Nephron (organoid): ENCODE results near the gene PCSK2.
A peak's percentile ranks its signal among the peaks of the same experiment; 100 is the strongest.

Experiments used
- H3K27ac Mint-ChIP-seq, 3 experiments: 2 replicates each; pipeline ENCODE4 v1.8.0; 2020; ENCODE audit warnings: mixed read lengths in 3 of 3, mild to moderate bottlenecking in 2 of 3, moderate library complexity in 1 of 3
- H3K27me3 Mint-ChIP-seq: 2 replicates; pipeline ENCODE4 v1.8.0; 2021; ENCODE audit warnings: low read depth, mild to moderate bottlenecking, moderate library complexity, mixed read lengths
- H3K36me3 Mint-ChIP-seq: 2 replicates; pipeline ENCODE4 v1.8.0; 2020; ENCODE audit warnings: low read depth, mixed read lengths
- H3K4me1 Mint-ChIP-seq: 2 replicates; pipeline ENCODE4 v1.8.0; 2020; ENCODE audit warnings: mixed read lengths
- H3K4me3 Mint-ChIP-seq, 3 experiments: 2 replicates each; pipeline ENCODE4 v1.8.0; 2020; ENCODE audit warnings: mild to moderate bottlenecking in 3 of 3, mixed read lengths in 3 of 3, moderate library complexity in 2 of 3
- H3K9me3 Mint-ChIP-seq: 2 replicates; pipeline ENCODE4 v1.8.0; 2020; ENCODE audit warnings: mixed read lengths
- CTCF ChIP-seq, 3 experiments: fragments of 200-600 bp; sonication (generic); IDR thresholded peaks; one replicate each; pipeline ENCODE4 v1.5.0; 2021; ENCODE audit warnings: antibody characterized with exemption in 3 of 3; ENCODE audit not compliant: unreplicated experiment in 3 of 3

Gene PCSK2

DNA sequence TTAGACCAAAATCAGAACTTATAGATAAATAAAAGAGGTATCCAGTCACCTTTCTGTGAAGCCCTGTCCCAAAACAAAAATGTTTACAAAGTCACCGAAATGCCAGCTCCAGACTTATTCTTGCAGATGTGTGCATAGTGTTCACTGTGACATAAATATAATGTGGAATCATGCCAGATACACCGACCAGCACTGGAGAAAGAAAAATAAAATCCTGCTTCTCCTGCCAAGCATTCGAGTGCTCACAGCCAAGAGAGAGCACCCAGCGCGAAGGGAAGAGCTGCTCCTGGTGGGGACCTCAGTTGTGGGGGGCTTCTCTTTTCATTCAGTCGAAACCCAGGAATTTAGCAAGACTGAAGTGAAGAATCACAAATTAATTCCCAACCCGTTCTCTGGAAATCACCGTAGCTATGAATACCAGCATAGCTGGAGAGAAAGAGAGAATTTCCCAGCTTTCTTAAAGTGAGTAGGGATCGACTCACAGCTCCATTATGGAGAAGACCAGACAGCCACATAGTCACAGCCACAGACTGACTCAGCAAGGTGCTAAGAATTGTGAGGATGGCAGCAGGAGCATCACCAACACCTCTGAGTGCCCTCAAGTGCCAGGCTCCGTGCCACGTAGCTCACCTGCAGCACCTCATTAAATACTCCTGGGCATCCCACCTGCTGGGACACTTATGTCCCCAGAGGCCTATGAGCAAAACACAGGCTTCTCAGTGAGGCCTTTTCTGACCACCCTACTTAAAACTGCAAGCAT lies 271.2 kb downstream of the PCSK2 start:
- no peak for TF ChIP-seq CTCF (IDR thresholded peaks at IDR 0.05; ENCODE audit: unreplicated experiment in 3 of 3)
- Mint-ChIP-seq H3K27me3 (peaks cover 3% of the 10 kb centered on the region), H3K4me1 (peaks cover 20% of the 10 kb centered on the region), H3K36me3 (no peaks in the 10 kb centered on the region), H3K4me3 (no peak overlapping the region), H3K9me3 (no peaks in the 10 kb centered on the region), H3K27ac (peak overlapping the region in 2 of 3 experiments; percentile 5 to 14)

DNA sequence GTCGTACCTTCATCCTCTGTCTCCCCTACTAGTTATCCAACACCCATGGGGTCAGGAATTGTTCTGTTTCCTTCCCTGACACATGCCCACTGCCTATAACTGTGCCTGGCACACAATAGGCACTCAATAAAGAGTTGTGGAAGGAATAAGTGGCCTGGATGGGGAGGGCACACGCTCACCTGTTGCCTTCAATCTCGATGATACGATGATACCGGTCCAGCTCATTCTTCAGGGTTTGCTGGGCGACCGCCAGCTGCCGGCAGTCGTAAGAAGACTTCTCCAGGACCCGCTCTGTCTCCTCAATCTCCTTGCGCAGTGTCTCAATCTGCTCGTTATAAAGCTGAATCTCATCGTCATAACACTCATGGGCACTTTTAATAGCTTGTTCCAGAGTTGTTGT lies 271.8 kb downstream of the PCSK2 start:
- peak overlapping the region in 1 of 3 experiments; percentile 15 for H3K4me3 Mint-ChIP-seq
- peaks cover 20% of the 10 kb centered on the region for H3K4me1 Mint-ChIP-seq
- H3K36me3 Mint-ChIP-seq, result no peaks in the 10 kb centered on the region
- no peaks in the 10 kb centered on the region for H3K9me3 Mint-ChIP-seq
- peak overlapping the region in 2 of 3 experiments; percentile 14 to 28 for H3K27ac Mint-ChIP-seq
- no peak for TF ChIP-seq CTCF (IDR thresholded peaks at IDR 0.05; ENCODE audit: unreplicated experiment in 3 of 3)
- no peaks in the 10 kb centered on the region for H3K27me3 Mint-ChIP-seq

DNA sequence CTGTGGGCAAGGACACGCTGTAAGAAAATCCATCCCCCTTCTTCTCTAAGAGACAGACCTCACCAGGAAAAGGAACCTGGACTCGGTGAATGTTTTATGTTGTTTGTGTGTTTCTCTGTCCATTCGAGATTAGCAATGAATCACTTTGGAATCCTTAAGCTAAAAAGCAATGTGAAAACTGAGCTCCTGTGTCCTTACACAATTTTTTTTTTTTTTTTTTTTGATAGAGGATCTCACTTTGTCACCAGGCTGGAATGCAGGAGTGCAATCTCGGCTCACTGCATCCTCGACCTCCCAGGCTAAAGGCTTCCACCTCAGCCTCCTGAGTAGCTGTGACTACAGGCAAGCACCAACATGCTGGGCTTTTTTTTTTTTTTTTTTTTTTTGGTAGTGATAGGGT lies 272.2 kb downstream of the PCSK2 start:
- no peaks in the 10 kb centered on the region for H3K36me3 Mint-ChIP-seq
- no peaks in the 10 kb centered on the region for H3K27me3 Mint-ChIP-seq
- no peaks in the 10 kb centered on the region for H3K9me3 Mint-ChIP-seq
- H3K4me1 Mint-ChIP-seq, result peaks cover 20% of the 10 kb centered on the region
- H3K4me3 Mint-ChIP-seq, result peak overlapping the region in 1 of 3 experiments; percentile 15
- no peak for TF ChIP-seq CTCF (IDR thresholded peaks at IDR 0.05; ENCODE audit: unreplicated experiment in 3 of 3)
- peak overlapping the region in 1 of 3 experiments; percentile 28 for H3K27ac Mint-ChIP-seq

- Mint-ChIP-seq H3K36me3 (no peaks in the 10 kb centered on the region), H3K4me3 (no peak overlapping the region), H3K27me3 (peaks cover 9% of the 10 kb centered on the region), H3K4me1 (peaks cover 25% of the 10 kb centered on the region), H3K9me3 (no peaks in the 10 kb centered on the region), H3K27ac (no peak overlapping the region)
- TF ChIP-seq CTCF (IDR thresholded peaks at IDR 0.05; ENCODE audit: unreplicated experiment in 3 of 3), result no peak
Observed at GRCh38 chr20:17500271-17500670, 273.4 kb downstream of the PCSK2 start.

- H3K9me3 Mint-ChIP-seq, result no peaks in the 10 kb centered on the region
- H3K4me1 Mint-ChIP-seq, result peaks cover 25% of the 10 kb centered on the region
- H3K36me3 Mint-ChIP-seq, result no peaks in the 10 kb centered on the region
- no peak for TF ChIP-seq CTCF (IDR thresholded peaks at IDR 0.05; ENCODE audit: unreplicated experiment in 3 of 3)
- H3K4me3 Mint-ChIP-seq, result no peak overlapping the region
- H3K27me3 Mint-ChIP-seq, result peaks cover 9% of the 10 kb centered on the region
- no peak overlapping the region for H3K27ac Mint-ChIP-seq
Observed at GRCh38 chr20:17500826-17501225, 274.0 kb downstream of the PCSK2 start.

DNA sequence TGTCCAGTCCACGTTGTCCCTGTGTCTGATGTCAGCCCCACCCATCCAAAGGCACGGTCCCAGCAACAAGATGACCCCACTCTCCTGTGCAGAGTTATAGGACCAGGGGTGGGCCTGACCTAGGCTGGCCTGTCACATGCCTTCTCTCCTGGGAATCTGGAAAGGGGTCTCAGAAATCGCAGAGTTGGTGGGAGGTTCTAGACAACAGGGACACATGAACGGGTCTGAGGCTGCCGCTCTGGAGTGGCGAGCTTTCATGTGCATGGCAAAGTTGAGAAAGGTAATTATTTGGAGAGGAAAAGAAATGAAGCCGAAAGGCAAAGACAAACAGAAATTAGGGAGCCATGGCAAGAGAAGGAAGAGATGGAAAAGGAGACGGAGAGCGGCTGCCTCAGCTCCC lies 274.9 kb downstream of the PCSK2 start:
- H3K27me3 Mint-ChIP-seq, result peaks cover 9% of the 10 kb centered on the region
- no peak overlapping the region for H3K27ac Mint-ChIP-seq
- H3K4me1 Mint-ChIP-seq, result peaks cover 23% of the 10 kb centered on the region
- no peak for TF ChIP-seq CTCF (IDR thresholded peaks at IDR 0.05; ENCODE audit: unreplicated experiment in 3 of 3)
- H3K9me3 Mint-ChIP-seq, result no peaks in the 10 kb centered on the region
- H3K4me3 Mint-ChIP-seq, result no peak overlapping the region
- H3K36me3 Mint-ChIP-seq, result no peaks in the 10 kb centered on the region
